Activated naive CD8-positive, alpha-beta T cell treated with anti-CD3 and anti-CD28 coated beads, Interleukin-2, amount 50 U/mL, for 16 hours (primary cell): Measurements from ENCODE around the gene MPIG6B.

Source experiments
- DNase-seq: peaks from one replicate; pipeline ENCODE4 v3.0.0-alpha.2; 2020; ENCODE audit warnings: low read depth, low spot score

Gene MPIG6B

GRCh38 chr6:31721351-31722020, 1.7 kb upstream of the MPIG6B start, which contains the start of gene LY6G6C:
LY6G6C (minus strand) TSS chr6:31721746; CDS start chr6:31721679, 67 bp downstream.
- DNase-seq, result no peak

DNA sequence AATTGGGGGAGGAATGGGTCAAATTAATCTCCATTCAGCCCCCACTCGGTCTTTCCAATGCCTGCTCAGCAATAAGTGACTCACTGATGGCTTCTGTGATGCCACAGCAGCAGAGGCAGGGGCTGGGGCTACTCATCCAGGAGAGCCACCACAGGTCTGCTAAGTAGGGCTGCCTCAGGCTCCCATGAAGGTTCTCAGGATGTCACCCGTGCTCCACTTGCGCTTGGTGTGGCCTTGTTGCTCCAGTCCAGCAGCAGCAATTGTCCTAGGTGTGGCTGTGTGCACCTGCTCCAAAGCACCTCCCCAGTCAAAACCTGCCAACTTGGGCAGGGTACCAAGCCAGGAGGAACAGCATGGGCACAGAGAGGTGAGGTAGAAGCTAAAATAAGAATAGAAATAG, 1.0 kb upstream of the MPIG6B start:
- DNase-seq, result no peak

- no peak for DNase-seq
Observed at GRCh38 chr6:31723980-31724691, 963 bp downstream of the MPIG6B start.

GRCh38 chr6:31725502-31726350, 2.6 kb downstream of the MPIG6B start:
- DNase-seq, result no peak

GRCh38 chr6:31727034-31727716, 4.0 kb downstream of the MPIG6B start:
- DNase-seq, result no peak

DNA sequence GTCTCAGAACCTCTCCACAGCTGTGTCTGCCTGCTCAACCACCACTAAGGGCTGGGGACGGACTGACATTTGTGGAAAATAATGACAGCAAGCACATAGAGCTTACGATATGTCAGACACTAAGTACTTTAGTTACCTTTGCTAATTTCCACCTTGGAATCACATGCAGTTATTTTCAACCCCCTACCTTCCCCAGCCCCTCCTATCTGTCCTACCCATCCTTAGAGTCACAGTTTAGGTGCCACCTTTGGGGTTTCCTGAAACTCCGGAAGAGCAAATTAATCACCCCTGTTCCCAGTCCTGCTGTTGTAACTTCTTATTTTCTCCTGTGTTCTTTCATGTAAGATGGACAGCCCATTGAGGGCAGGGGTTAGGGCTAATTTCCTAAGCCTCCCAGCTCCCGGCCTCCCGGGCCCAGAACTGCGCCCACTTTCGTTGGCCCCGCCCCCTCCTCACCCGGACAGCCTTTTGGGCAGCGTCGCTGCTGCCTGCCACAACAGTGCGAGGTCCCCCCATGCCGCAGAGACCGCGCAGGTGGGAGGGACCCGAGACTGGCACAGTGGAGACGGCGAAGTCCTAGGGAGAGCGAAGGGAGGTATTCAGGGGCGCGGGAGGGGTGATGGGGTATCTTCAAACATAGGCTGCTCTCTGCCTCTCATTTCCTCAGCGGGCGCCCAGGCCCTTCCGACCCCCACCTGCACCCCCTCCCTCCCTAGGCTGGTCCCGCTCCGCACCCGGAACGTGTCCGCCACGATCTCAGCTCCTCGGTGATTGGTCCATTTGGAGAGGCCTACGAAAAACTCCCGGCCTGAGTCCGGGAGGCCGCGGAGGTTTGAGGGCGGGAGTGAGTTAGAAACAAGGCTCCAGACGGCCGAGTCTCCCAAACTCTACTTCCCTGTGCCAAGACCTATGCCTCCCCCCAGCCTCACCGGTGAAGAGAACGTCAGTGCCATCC, 4.8 kb downstream of the MPIG6B start:
- no peak for DNase-seq

DNA sequence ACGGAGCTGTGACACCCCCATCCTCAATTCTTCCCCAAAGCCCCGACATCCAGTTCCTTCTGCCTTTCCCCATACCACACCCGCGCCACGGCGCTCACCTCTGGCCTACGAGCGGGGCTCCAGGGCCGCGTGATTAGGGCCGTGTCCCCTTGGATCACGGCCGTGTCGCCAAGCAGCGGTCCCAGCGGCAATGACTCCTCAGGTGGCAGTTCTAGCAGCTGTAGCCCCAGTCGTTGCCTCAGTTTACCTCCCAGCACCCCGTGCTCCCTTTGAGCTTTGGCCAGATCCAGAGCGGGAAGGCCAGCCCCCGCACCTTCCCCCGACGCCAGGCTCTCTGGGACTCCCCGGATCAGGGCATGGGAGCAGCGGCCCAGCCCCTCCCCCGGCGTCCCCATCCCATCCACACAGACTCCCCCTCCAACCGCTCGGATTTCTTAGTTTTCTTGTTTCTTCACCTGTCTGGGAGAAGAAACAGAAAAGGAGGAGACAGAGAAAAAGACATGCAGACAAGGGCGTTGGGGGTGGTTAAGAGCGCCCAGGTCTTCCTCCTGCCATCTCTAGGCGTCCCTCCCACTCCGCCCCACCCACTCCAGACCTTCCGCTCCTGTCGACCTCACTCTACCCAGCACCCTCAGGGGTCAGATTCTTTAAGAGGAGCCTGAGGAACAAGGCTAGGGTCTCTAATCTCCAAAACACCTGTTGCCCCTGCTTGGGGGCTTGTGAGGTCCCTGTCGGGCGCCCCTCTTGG, 5.8 kb downstream of the MPIG6B start, which contains the start of gene DDAH2:
DDAH2 (minus strand) TSS at position 533 of the 748 bp plus-strand sequence; CDS start at position 395, 138 bp downstream.
- DNase-seq, result no peak

DNA sequence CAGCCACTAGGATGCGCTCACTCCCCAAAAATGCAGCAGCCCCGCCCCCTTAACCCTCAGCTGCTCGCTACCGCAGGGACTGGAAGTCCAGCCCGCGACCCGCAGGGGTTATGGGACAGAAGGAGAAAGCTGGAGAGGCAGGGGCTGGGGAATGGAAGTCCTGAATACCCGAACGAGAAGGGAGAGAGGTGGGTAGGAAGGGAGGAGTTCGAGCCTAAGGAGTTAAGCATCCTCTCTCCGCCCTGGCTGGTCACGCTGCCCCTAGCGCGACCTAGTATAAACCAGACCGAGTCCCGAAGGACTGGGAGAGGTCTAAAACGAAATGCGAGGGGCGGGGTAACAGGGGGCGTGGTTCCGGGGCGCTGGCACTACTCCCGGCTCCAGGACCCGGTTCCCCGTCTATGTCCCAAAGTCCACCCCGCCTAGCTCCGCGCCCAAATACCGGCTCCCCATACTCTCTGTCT, 6.4 kb downstream of the MPIG6B start:
- DNase-seq, result peak; percentile 43

- DNase-seq, result no peak
Observed at GRCh38 chr6:31729979-31730630, 6.9 kb downstream of the MPIG6B start.

- DNase-seq, result no peak
Observed at GRCh38 chr6:31730631-31731086, 7.5 kb downstream of the MPIG6B start.

- DNase-seq, result no peak
Observed at GRCh38 chr6:31732029-31732428, 8.9 kb downstream of the MPIG6B start.

- DNase-seq, result no peak
Observed at GRCh38 chr6:31733734-31734133, 10.6 kb downstream of the MPIG6B start.

GRCh38 chr6:31734247-31734820, 11.2 kb downstream of the MPIG6B start:
- no peak for DNase-seq

DNA sequence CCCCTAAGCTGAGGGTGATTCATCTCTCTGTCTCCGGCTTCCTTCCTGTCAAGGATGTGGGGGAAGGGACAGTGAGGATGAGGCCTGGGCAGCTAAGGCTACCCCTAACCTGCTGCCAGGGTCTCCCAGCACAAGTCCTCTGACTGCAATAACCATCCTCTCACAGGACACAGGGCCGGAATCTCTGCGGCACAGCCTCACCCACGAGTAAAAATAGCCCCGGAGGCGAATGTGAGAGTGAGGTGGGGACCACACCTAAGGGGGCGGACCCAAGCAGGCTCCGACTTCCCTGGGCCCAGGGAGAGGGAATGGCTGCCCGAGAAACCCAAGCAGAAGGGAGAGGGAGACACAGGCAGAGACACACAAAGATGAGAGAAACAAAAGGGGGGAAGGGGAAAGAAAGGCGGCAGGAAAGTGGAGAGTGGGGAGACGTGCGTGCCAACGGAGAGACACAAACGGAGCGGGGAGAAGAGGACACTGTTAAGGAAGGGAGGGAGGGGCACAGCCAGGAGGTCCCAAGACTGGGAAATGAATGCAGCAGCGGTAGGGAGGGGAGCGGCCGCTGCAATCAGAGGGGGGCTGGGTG, 11.7 kb downstream of the MPIG6B start:
- DNase-seq, result no peak

GRCh38 chr6:31736021-31736767, 13.0 kb downstream of the MPIG6B start, which contains the start of gene CLIC1:
CLIC1 (minus strand) TSS chr6:31736530; CDS start chr6:31736300, 230 bp downstream.
- DNase-seq, result peak; percentile 57

GRCh38 chr6:31736768-31737314, 13.7 kb downstream of the MPIG6B start:
- DNase-seq, result no peak
